Neural cell (in vitro differentiated cells): ENCODE measurements around the gene SAMD8. TPM values are rescaled to one million over a fixed set of nuclear protein-coding genes. Genes with fewer than 3 reads are reported as not detected.

ENCODE experiments used
- H2AFZ ChIP-seq: fragments of 200-600, 300-800 bp; sonication (generic), shearing (Covaris generic); 2 replicates; pipeline ENCODE4 v1.6.0; 2014; ENCODE audit warnings: low read depth, mild to moderate bottlenecking, antibody characterized with exemption, low read length, moderate library complexity
- H3F3A ChIP-seq: fragments of 200-600 bp; shearing (Covaris generic); 2 replicates; pipeline ENCODE4 v1.6.1; 2016; ENCODE audit warnings: mild to moderate bottlenecking, moderate library complexity, mixed read lengths, antibody characterized with exemption, low read length; ENCODE audit not compliant: insufficient read depth, poor library complexity, severe bottlenecking
- H3K27ac ChIP-seq: fragments of 200-600, 300-800 bp; sonication (generic), shearing (Covaris generic); 2 replicates; pipeline ENCODE4 v1.5.1; 2014; ENCODE audit warnings: mild to moderate bottlenecking, low read length, moderate library complexity
- H3K27me3 ChIP-seq: fragments of 300-800, 200-600 bp; sonication (generic), shearing (Covaris generic); 2 replicates; pipeline ENCODE4 v1.6.0; 2014; ENCODE audit warnings: mild to moderate bottlenecking, low read depth, low read length, moderate library complexity; ENCODE audit not compliant: insufficient read depth
- H3K36me3 ChIP-seq: fragments of 300-800, 200-600 bp; sonication (generic), shearing (Covaris generic); 2 replicates; pipeline ENCODE4 v1.5.1; 2014; ENCODE audit warnings: mild to moderate bottlenecking, antibody characterized with exemption, low read length, moderate library complexity; ENCODE audit not compliant: insufficient read depth
- H3K4me2 ChIP-seq: fragments of 300-800, 200-600 bp; sonication (generic), shearing (Covaris generic); 2 replicates; pipeline ENCODE4 v1.6.0; 2014; ENCODE audit warnings: mild to moderate bottlenecking, low read length
- H3K4me3 ChIP-seq: fragments of 300-800, 200-600 bp; sonication (generic), shearing (Covaris generic); 2 replicates; pipeline ENCODE4 v1.5.1; 2014; ENCODE audit warnings: mild to moderate bottlenecking, low read length, moderate library complexity
- H3K79me2 ChIP-seq: fragments of 200-600 bp; shearing (Covaris generic); replicated peaks from 2 replicates; pipeline ENCODE4 v1.6.0; 2014; ENCODE audit warnings: mild to moderate bottlenecking, low read length, moderate library complexity; ENCODE audit not compliant: insufficient read depth
- H3K9ac ChIP-seq: fragments of 300-800, 200-600 bp; sonication (generic), shearing (Covaris generic); 2 replicates; pipeline ENCODE4 v1.6.1; 2016; ENCODE audit warnings: mild to moderate bottlenecking, low read length, mixed read lengths
- H3K9me2 ChIP-seq: fragments of 200-600 bp; shearing (Covaris generic); 2 replicates; pipeline ENCODE4 v1.6.1; 2016; ENCODE audit warnings: mild to moderate bottlenecking, low read length, mixed read lengths; ENCODE audit not compliant: insufficient read depth
- H3K9me3 ChIP-seq: fragments of 200-600, 300-800 bp; sonication (generic), shearing (Covaris generic); 2 replicates; pipeline ENCODE4 v1.6.1; 2016; ENCODE audit warnings: mild to moderate bottlenecking, mixed run types, low read length, moderate library complexity, mixed read lengths
- H4K20me1 ChIP-seq: fragments of 200-600 bp; shearing (Covaris generic); 2 replicates; pipeline ENCODE4 v1.6.1; 2016; ENCODE audit warnings: mild to moderate bottlenecking, mixed run types; ENCODE audit not compliant: insufficient read depth
- EP300 ChIP-seq: fragments of 450-650 bp; conservative IDR thresholded peaks from 2 replicates; pipeline ENCODE4 v1.6.1; 2014; ENCODE audit warnings: antibody characterized with exemption, mild to moderate bottlenecking, moderate library complexity; ENCODE audit not compliant: poor library complexity, severe bottlenecking
- EZH2 ChIP-seq: fragments of 200-600, 300-800 bp; shearing (Covaris generic), sonication (generic); IDR thresholded peaks from 2 replicates; pipeline ENCODE4 v1.6.1; 2014; ENCODE audit warnings: antibody characterized with exemption, low read length, borderline replicate concordance, mild to moderate bottlenecking; ENCODE audit not compliant: insufficient read depth, poor library complexity, severe bottlenecking
- MXI1 ChIP-seq: fragments of 450-650 bp; conservative IDR thresholded peaks from 2 replicates; pipeline ENCODE4 v1.6.1; 2014; ENCODE audit warnings: antibody characterized with exemption, mild to moderate bottlenecking; ENCODE audit not compliant: poor library complexity, severe bottlenecking
- POLR2AphosphoS5 ChIP-seq: IDR thresholded peaks from 2 replicates; pipeline ENCODE4 v1.6.1; 2012
- RAD21 ChIP-seq: fragments of 450-650 bp; conservative IDR thresholded peaks from 2 replicates; pipeline ENCODE4 v1.6.1; 2014; ENCODE audit warnings: antibody characterized with exemption, mild to moderate bottlenecking, moderate library complexity
- SMC3 ChIP-seq: fragments of 450-650 bp; conservative IDR thresholded peaks from 2 replicates; pipeline ENCODE4 v1.6.1; 2014; ENCODE audit warnings: antibody characterized with exemption, mild to moderate bottlenecking, moderate library complexity; ENCODE audit not compliant: poor library complexity
- TAF1 ChIP-seq: IDR thresholded peaks from 2 replicates; pipeline ENCODE4 v1.6.1; 2012; ENCODE audit warnings: low read depth
- polyA plus RNA-seq: library from polyadenylated mRNA; depleted of rRNA; stranded (reverse); fragments of >200 nt; gene quantifications from 2 replicates; pipeline ENCODE4 v1.2.3, GENCODE V29; 2014
- TF ChIP-seq, protein P1 (sequence below): fragments of 450-650 bp; IDR thresholded peaks from 2 replicates; pipeline ENCODE4 v1.5.1; 2014; ENCODE audit warnings: antibody characterized with exemption, mild to moderate bottlenecking, moderate library complexity; ENCODE audit not compliant: poor library complexity, severe bottlenecking
- TF ChIP-seq, protein P2 (sequence below): IDR thresholded peaks from 2 replicates; pipeline ENCODE4 v1.6.1; 2012; ENCODE audit warnings: borderline replicate concordance

Gene SAMD8
- polyA plus RNA-seq, 1 donor from 2014 or later: 32.9 TPM

DNA sequence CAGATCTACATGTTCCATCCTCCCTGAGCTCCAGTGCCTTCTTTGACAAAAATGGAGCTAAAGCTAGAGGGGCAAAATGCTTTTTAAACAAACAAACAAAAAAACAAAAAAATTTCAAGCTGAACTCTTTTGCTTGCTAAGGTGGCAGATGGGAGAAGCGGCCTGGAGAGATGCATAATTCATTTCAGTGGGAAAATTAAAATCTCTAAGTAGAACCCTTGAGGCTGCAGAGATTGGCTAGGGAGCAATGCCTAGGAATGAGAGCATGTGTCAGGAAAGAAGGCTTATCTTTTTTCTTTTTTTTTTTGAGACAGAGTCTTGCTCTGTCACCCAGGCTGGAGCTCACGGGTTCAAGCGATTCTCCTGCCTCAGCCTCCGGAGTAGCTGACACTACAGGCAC is 46.4 kb upstream of the SAMD8 start:
- no peaks in the 10 kb centered on the region for H4K20me1 ChIP-seq
- no peak overlapping the region for H3K4me2 ChIP-seq
- no peaks in the 10 kb centered on the region for H3K27me3 ChIP-seq
- H3K27ac ChIP-seq: no peak overlapping the region
- H2AFZ ChIP-seq: no peak overlapping the region
- no peaks in the 10 kb centered on the region for H3K9me3 ChIP-seq
- no peaks in the 10 kb centered on the region for H3K36me3 ChIP-seq
- no peaks in the 10 kb centered on the region for H3K9me2 ChIP-seq
- H3K79me2 ChIP-seq: no peaks in the 10 kb centered on the region
- H3K4me3 ChIP-seq: no peak overlapping the region
- TF ChIP-seq EZH2 (no peak), RAD21 (no peak), TAF1 (no peak), MXI1 (no peak), POLR2AphosphoS5 (no peak), SMC3 (no peak), EP300 (no peak)
- TF ChIP-seq, protein P1, sequence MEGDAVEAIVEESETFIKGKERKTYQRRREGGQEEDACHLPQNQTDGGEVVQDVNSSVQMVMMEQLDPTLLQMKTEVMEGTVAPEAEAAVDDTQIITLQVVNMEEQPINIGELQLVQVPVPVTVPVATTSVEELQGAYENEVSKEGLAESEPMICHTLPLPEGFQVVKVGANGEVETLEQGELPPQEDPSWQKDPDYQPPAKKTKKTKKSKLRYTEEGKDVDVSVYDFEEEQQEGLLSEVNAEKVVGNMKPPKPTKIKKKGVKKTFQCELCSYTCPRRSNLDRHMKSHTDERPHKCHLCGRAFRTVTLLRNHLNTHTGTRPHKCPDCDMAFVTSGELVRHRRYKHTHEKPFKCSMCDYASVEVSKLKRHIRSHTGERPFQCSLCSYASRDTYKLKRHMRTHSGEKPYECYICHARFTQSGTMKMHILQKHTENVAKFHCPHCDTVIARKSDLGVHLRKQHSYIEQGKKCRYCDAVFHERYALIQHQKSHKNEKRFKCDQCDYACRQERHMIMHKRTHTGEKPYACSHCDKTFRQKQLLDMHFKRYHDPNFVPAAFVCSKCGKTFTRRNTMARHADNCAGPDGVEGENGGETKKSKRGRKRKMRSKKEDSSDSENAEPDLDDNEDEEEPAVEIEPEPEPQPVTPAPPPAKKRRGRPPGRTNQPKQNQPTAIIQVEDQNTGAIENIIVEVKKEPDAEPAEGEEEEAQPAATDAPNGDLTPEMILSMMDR: no peak
- TF ChIP-seq, protein P2, sequence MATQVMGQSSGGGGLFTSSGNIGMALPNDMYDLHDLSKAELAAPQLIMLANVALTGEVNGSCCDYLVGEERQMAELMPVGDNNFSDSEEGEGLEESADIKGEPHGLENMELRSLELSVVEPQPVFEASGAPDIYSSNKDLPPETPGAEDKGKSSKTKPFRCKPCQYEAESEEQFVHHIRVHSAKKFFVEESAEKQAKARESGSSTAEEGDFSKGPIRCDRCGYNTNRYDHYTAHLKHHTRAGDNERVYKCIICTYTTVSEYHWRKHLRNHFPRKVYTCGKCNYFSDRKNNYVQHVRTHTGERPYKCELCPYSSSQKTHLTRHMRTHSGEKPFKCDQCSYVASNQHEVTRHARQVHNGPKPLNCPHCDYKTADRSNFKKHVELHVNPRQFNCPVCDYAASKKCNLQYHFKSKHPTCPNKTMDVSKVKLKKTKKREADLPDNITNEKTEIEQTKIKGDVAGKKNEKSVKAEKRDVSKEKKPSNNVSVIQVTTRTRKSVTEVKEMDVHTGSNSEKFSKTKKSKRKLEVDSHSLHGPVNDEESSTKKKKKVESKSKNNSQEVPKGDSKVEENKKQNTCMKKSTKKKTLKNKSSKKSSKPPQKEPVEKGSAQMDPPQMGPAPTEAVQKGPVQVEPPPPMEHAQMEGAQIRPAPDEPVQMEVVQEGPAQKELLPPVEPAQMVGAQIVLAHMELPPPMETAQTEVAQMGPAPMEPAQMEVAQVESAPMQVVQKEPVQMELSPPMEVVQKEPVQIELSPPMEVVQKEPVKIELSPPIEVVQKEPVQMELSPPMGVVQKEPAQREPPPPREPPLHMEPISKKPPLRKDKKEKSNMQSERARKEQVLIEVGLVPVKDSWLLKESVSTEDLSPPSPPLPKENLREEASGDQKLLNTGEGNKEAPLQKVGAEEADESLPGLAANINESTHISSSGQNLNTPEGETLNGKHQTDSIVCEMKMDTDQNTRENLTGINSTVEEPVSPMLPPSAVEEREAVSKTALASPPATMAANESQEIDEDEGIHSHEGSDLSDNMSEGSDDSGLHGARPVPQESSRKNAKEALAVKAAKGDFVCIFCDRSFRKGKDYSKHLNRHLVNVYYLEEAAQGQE: no peak
- H3F3A ChIP-seq: no peaks in the 10 kb centered on the region
- H3K9ac ChIP-seq: no peak overlapping the region

DNA sequence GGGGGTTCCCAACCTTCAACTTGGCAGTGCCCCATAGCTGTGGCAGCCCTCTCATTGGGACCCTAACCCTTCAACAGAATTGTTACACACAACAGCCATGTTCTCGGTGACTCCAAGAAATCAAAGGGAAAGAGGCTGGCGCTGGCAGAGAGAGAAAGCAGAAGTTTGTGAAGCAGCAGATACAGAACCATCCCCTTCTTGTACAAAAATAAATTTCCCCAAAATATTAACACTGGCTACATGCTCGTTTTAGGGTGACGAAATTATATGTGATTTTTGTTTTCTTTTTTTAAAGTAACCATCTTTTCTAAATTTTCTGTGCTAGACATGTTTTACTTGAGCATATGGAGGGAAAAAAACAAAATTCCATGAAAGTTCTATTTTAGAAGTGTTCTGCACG is 45.2 kb upstream of the SAMD8 start:
- H3K9me2 ChIP-seq: no peaks in the 10 kb centered on the region
- H3K36me3 ChIP-seq: no peaks in the 10 kb centered on the region
- H4K20me1 ChIP-seq: no peaks in the 10 kb centered on the region
- no peaks in the 10 kb centered on the region for H3K27me3 ChIP-seq
- no peaks in the 10 kb centered on the region for H3F3A ChIP-seq
- no peaks in the 10 kb centered on the region for H3K79me2 ChIP-seq
- no peak overlapping the region for H3K27ac ChIP-seq
- H3K9ac ChIP-seq: no peak overlapping the region
- no peak overlapping the region for H2AFZ ChIP-seq
- no peaks in the 10 kb centered on the region for H3K9me3 ChIP-seq
- no peak overlapping the region for H3K4me3 ChIP-seq
- TF ChIP-seq TAF1 (no peak), POLR2AphosphoS5 (no peak), SMC3 (no peak), EZH2 (no peak)
- TF ChIP-seq, protein P2: no peak
- H3K4me2 ChIP-seq: no peak overlapping the region
